Erythroblast (primary cell): ENCODE data around the gene DPY30.

Source experiments
- GATA1 ChIP-seq: IDR thresholded peaks from 2 replicates; pipeline ENCODE4 v1.6.1; 2011; ENCODE audit warnings: low read depth, mild to moderate bottlenecking, control low read depth, low read length, moderate library complexity
- POLR2A ChIP-seq: IDR thresholded peaks from 2 replicates; pipeline ENCODE4 v1.6.1; 2011; ENCODE audit warnings: mild to moderate bottlenecking, low read length

DNA sequence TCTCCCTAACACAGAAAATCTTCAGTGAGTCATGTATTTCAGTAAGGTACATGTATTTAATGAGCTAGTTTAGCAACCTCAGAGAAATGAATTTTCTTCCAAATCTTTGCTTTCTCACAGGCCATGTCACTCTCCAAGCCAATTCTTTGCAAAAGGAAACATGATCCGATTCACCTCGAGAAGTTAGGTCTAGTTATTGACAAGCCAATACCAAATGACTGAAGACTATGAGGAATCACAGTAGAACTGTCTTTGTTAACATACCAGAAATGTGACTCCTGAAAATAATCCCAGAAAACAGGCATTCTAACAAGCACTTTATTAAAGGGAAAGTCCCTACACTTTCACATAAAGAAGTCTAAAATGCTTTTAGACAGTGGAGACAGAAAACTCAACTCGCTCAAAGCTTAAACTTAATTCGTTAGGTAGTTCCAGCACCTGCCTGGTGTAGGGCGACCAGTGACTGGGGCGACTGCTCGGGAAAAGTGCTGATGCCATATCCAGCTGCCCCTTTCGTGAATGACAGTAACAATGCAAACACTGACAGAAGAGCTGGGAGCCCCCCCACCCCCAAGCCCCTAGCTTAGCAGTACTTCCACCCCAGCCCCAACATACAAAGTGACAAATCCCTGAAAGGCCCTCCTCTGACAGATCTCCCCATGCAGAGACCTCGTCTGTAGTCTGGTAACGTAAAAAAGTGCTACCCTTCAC, 30.6 kb downstream of the DPY30 start:
- no peak for TF ChIP-seq GATA1
- no peak for TF ChIP-seq POLR2A
